ENCODE results near the gene TSSC4.

DNA sequence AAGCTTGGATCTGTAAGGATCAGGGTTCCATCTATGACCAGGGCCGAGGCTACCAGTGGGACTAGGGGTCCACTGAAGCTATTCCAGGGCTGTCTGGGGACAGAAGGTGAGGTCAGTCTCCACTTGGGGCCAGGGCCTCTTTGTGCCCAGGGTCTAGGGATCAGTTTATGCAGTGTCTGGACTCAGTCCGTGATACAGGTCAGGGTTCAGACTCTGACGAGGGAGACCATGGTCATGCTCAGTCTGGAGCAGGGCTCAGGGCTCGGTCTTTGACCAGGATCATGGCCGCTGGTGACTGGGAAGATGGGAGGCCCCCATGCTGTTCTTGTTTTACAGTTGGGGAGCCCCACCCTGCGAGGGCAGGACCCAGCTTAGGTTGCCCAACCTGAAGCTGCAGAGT is 11.8 kb downstream of the TSSC4 start:
- TF ChIP-seq, protein P1, sequence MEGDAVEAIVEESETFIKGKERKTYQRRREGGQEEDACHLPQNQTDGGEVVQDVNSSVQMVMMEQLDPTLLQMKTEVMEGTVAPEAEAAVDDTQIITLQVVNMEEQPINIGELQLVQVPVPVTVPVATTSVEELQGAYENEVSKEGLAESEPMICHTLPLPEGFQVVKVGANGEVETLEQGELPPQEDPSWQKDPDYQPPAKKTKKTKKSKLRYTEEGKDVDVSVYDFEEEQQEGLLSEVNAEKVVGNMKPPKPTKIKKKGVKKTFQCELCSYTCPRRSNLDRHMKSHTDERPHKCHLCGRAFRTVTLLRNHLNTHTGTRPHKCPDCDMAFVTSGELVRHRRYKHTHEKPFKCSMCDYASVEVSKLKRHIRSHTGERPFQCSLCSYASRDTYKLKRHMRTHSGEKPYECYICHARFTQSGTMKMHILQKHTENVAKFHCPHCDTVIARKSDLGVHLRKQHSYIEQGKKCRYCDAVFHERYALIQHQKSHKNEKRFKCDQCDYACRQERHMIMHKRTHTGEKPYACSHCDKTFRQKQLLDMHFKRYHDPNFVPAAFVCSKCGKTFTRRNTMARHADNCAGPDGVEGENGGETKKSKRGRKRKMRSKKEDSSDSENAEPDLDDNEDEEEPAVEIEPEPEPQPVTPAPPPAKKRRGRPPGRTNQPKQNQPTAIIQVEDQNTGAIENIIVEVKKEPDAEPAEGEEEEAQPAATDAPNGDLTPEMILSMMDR (IDR thresholded peaks at IDR 0.05): no peak
- TF ChIP-seq POLR2AphosphoS5 (IDR thresholded peaks at IDR 0.05; ENCODE audit: insufficient read depth in 1 of 2, low read depth in 1 of 2): no peak
- TF ChIP-seq POLR2A (IDR thresholded peaks at IDR 0.05): no peak
